NCI-H1417 treated with DMSO at 0.1 percent for 48 hours (cell line): ENCODE results near the gene WNT7A.
"Not testable (repeated sequence)": the region's sequence is repeated elsewhere in the genome, so short reads cannot be mapped to it uniquely, and the experiment has no call there.

ENCODE experiments used
- DNase-seq: peaks from one replicate; lab custom pipeline; 2025; lab: John Stamatoyannopoulos, UW

Gene WNT7A

DNA sequence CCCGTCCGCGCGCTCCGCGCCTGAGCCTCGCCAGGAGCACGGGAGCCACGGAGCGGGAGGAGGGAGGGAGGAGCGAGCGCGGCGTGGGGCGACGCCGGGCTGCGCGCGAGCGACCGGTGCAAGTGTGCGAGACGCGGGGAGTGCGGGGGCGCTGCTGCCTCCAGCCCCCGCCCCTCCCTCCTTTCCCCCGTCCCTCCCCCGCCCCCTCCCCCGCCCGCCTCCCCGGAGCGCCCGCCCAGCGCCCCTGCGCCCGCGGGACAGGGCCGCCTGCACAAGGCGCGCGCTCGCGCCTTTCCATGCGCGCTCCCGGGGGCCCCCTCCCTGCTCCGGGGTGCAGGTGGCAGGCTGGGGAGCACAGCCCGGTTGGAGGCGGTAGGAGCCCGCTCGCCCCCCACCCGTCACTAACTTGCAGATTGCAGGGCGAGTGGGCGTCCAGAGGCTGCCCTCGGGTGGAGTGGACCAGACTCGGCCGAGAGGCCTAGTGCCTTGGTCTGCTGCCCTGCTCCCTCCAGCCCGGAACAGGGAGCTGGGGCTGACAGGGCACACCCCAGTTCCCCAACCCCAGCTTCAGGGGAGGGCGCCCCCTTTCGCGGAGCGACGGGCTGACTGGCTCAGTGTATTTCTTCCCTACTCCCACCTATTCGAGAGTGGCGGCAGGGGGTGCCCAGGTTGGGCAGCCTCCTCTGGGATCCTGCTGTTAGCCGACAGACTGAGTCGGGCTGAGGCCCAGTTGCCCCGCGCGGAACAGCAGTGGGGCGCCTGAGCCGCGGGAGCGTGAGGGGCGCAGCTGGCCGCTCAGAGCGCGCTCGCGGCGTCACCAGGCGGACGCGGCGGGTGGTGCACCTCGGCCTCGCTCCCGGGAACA, at the start of gene WNT7A:
TSS of gene WNT7A (minus strand) at position 126 of the 865 bp plus-strand sequence. CDS start 255 bp downstream, outside the sequence.
- no peak for DNase-seq

DNA sequence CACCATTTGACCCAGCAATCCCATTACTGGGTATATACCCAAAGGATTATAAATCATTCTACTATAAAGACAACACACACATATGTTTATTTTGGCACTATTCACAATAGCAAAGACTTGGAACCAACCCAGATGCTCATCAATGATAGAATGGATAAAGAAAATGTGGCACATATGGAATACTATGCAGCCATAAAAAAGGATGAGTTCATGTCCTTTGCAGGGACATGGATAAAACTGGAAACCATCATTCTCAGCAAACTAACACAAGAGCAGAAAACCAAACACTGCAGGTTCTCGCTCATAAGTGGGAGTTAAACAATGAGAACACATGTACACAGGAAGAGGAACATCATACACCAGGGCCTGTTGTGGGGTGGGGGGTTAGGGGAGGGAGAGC, 48.9 kb upstream of the WNT7A start:
- not testable (repeated sequence) for DNase-seq

DNA sequence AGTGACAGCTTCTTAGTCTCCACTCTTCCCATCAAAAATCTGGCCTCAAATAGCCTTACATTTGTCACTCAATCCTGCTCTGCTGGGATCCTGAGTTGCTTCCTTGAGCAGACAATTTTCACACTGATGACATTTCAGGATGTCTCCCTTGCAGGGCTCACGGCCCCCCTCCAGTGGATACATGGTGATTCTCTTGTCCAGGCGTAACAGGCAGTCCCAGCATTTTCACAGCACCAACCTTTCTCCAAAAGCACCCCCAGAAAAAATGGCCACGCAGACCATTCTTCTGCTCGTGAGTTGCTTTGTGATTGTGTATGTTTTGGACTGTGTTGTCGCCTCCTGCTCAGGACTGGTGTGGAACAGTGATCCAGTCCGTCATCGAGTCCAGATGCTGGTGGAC, 47.4 kb upstream of the WNT7A start:
- no peak for DNase-seq

DNA sequence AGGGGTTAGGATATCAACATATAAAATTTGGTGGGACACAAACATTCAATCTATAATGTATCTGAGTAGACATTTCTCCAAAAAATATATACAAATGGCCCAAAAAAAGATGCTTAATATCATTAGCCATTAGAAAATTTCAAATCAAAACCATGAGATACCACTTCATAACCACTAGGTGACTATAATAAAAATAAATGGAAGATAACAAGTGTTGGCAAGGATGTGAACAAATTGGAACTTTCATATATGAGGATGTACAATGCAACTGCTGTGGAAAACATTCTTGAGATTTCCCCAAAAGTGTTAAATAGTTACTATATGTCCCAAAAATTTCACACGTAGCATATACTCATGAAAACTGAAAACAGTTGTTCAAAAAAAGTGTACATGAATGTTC, 36.5 kb upstream of the WNT7A start:
- no peak for DNase-seq

DNA sequence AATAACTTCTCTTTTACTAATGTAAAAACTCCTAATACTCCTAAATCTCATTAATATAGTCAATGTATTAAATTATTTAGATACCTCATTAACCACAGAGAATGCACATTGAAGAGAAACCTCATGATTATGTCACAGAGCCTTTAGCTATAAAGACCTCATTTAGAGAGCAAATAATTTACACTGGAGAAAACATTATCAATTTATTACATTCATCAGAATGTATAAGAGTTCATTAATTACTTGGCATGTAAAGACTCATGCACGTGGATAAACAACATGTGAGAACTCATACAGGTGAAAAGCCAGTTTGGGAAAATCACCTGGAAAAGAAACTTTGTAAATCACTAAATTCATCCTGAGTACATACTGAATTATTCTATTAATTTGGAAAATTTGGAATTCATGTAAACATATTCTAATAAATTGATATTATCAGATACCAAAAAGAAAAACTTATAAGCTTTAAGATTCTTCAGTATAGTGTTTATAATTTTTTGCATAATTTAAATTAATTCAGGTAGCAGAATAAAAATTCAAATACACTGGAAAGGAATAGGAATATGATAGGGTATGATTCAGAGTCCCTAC, 22.9 kb upstream of the WNT7A start:
- no peak for DNase-seq

DNA sequence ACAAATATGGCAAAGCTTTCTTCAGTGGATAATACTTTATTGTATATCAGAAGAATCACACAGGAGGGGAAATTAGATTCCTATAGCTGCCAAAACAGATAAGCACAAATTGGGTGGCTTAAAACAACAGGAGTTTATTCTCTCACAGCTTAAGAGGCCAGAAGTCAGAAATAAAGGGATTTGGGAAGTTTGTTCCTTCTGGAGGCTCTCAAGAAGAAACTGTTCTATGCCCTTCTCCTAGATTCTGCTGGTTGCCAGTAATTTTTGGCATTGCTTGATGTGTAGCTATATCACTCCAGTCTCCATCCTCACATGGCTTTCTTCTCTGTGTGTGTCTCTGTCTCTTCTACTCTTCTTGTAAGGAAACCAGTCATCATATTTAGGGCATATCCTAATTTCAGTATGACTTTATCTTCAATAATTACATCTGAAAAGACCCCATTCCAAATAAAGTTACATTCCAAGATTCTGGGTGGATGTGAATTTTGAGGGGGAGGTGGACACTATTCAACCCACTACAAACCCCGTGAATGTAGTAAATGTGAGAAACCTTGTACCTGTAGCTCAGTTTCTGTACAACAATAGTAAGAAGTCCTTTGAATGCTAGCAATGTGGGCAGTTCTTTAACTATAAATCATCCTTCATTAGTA, 22.2 kb upstream of the WNT7A start:
- DNase-seq = no peak

DNA sequence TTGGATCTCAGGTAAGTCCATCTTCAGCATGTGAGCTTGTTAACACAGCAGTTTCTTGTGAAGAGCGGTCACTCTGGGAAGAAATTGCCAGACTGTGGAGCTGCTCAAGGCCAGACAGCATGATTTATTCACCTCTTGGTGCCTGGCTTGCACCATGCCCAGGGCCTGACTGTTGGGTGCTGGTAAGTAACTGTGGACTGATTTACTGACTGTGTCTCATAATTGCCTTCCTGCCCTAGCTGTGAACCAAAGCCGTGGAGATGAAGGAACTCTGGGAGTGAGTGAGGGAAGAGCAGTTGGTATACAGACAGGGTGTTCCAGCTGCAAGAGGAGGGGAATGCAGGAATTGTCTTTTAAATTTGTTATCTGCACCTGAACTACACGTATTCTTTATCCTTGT, 18.5 kb upstream of the WNT7A start:
- no peak for DNase-seq

DNA sequence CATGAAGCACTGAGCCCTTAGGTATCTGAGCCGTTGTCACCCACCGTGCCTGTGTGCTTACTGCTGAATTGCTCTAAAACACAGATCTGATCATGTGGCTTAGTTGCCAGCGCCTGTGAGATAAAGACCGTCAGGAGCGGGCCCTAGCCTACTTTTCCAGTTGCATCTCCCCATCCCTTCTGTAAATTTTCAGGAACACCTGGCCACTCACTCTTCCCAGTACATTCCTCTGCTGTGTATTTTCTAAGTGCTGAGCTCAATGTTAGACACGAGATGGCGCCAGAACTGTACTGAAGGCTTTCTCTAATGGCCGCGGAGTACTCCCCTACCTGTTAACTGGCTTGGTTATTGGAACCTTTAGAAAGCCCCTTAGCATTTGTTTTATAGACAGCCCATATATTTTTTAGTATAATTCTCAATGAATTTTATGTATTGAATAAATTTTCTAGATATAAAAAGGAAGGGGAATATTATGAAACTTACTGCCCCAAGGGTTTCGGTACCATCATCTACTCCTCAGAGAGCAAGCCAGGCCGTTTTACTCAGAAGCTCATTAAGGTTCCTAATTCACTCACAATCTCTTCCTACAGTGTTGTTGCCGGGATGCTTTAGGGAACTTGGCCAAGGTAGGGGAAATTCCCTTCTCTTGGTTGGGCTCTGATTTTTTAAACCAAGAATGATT, 16.7 kb upstream of the WNT7A start:
- no peak for DNase-seq

DNA sequence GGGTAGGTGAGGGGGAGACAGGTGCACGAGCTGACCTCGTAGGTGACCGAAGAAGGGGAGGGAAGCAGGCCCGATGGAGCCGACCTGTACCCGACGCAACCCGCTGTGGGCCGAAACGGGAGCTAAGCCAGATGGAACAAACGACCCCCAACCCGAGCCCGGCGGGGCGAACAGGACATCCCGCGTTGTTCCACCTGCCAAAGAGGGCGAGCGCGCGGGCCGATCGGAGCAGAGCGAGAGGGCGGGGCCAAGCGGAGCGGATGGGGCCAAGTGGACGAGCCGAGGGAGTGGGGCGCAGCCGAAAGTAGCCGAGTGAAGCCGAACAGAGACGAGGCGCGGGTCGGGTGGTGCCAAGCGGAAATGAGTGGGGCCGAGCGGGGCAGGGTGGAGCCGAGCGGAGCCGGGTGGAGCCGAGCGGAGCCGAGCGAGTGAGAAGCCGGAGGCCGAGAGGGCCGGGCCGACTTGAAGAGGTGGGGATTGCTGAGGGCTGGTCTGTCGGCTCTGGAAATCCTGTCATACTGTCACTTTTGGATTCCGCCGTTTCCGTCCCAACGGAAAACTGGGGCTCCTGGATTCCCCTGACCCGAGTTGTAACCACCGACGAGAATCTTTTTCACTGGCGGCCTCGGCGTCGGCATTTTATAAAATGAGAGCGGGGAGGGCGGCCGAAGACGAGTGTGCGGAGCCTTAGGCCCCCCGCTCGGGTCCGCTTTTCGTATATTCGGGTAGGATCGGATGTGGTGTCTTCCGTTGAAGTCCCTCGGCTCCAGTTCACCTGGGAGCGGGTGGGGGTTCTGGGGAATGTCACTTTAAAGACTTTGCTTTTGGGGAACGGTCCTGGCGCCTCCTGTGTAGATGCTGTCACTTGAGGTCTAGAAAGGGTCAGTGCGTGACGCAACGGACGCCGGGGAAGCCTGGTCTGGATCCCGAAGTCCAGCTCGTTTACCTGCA, 15.6 kb upstream of the WNT7A start:
- DNase-seq = no peak

DNA sequence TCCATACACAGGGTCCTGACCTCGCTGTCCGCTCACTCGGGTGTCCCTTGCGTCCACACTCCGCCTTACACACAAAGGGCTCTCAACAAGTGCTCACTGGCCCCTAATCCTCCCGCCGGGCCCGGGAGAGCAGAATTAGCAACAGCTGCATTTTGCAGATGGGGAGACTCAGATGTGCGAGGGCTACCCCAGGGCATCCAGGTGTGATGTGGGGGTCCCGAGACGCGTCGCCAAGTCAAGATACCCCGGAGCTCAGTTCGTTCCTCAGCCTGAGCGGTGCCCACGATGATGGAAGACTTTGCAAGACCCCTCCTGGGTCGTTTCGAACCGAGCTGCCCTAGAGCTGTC, 14.9 kb upstream of the WNT7A start:
- DNase-seq = no peak

DNA sequence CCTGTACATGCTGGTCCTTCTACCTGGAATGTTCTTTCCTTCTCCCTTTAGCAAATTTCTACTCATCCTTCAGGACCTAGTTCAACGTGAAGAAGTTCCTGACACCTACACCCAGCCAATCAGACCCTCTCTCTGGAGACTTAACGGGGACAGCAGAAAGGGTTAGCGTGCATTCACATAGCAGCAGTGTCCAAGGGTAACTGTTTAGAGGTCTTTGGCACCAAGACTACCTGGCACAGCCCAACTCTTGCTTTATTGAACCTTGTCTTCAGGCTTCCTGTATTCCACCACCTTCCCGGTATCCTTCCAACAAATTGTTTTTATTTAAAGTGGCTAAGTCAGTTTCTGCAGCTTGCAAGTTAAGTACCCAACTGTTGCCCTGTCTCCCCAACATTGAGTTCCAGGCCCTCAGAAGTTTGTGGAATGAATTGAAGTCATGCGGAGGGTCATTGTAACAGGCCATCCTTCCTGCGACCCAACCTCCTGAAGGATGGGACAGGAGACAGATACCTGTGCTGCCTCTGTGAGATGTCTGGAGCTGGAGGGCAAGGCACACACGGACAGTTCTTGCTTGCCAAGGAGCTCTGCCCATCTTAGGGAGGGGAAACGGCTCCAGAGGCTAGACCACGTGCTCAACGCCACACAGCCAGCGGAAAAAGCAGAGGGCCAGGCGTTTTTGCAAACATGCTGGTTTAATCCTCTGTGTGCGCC, 14.4 kb upstream of the WNT7A start:
- DNase-seq = no peak

DNA sequence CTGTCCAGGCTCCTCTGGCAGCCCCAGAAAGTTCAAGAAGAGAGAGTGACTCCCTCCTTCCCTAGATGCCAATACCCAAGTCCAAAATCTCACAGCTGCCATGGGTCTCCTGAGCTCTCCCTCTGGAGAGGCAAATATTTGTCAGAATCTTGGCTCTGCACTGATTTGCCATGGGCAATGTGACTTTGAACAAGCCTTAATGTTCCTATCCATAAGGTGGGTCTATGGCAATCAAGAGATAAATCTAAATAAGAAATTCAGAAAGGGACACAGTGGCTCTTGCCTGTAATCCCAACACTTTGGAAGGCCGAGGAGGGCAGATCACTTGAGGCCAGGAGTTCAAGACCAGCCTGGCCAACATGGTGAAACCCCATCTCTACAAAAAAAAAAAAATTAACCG, 12.4 kb upstream of the WNT7A start:
- DNase-seq = no peak

DNA sequence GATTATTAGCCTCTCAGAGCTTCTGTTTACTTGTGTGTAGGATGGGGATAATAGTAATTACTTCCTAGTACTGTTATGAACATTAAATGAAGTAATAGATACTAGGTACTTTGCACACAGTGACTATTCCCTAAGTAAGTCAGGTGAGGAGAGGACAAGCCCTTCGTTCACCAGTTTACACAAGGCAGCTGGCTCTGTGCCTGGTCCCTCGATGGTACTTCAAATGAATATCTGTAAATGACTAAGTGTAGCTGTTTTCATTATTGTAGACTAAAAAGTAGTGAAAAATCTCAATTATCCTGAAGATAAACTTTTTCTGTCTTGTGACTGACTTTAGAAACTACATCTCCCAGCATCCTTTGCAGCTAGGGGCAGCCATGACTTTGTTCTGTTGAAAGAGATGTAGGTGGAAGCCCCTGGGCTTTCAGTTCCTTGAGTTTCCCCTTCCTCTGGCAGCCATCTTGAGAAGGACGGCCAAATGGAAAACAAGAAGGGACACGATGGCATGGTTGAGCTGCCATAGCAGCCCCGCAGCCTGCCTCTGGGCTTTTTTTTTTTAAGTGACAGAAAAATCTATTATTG, 11.7 kb upstream of the WNT7A start:
- DNase-seq = no peak

DNA sequence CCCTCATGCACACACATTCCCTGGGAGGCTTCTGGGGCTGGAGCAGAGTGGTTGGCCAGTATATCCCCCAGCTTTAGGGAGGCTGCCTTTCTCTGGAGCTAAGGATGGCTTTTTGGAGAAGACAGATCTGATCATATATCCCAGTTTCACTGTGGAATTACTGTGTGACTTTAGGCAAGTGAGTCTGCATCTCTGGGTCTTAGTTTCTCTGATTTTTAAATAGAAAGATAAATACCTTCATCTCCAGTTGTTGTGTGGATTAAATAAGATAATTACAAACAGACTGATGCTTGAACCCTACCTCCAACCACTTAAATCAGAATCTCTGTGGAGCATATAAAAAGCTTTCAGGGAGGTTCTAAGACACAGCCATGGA, 11.1 kb upstream of the WNT7A start:
- no peak for DNase-seq

DNA sequence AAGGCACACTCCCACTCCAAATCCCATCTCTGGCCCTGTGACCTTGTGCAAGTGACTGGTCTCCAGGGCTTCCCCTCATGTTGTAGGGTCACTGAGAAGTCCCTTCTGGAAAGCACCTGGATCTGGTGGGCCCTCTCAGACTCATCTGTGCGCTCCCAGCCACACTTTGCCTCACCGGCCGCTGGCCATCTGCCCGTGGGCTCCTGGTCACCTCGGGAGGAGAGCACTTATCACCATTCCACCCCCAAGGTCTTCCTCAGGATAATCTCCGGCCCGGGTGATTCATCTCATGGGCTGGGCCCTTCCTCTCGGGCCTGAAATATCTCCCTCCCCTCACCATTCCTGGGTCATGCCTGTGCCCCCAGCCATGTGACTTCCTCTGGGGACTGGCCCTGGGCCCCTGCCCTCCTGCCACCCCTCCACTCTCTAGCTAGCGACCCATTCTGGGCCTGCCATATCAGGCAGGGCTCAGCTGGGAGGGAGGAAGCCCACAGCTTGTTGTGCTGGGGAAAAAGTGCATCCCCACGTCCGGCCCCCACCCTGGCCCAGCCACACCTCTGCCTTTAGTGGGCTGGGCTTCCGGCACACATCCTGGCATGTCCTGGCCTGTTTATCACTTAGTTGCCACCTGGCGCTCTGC, 10.6 kb upstream of the WNT7A start:
- DNase-seq = no peak

DNA sequence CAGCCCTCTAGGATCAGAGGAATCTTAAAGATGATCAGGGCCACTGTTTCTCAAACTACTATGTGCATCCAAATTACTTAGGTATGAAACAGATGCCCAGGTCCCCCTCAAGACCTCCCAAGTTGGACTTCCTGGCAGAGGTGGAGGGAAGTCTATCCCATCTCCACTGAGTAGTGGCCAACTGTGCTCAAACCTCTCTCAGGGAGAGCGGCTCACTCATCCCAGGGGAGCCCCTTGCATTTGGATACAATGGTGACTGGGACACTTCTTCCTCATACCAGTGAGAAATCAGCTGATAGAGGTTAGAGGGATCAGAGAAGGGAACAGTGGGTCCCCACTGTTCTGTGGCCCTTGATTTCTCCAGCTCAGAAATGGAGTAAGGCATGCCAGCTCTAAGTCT, 8.7 kb upstream of the WNT7A start:
- DNase-seq = no peak

DNA sequence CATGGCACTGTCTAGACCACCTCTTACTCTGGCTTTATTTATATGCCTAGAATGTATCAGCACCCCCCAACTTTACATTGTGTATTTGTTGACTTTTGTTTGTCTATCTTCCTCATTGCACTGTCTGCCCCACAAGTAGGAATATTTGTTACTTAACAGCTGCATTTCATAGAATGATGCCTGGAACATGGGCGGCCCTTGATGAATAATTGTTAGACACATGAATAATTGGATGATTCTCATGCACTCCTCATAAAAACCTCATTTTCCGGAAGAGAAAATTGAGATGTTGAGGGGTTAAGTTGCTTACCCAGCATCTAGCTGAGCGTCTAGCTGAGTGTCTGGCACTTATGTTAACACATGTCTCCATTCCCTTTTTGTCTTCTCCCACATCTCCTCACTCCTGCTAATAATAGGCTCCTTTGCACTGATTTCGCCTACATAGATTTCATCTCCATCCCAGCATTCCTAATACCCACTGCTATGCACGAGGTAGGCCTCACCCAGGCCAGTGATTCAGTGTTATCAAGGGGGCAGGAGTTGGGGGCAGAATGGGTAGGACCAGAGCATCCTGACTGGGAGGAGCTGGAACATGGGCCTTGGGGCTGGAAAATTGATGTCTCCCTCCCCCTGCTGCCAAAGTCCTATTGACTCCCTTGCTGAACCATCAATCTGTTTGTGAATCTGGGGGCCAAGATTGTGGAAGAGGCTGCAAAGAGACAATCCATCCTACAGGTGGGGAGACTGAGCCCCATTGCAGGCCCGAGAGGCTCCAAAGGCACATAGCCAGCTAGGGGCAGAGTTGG, 7.8 kb upstream of the WNT7A start:
- DNase-seq = no peak

DNA sequence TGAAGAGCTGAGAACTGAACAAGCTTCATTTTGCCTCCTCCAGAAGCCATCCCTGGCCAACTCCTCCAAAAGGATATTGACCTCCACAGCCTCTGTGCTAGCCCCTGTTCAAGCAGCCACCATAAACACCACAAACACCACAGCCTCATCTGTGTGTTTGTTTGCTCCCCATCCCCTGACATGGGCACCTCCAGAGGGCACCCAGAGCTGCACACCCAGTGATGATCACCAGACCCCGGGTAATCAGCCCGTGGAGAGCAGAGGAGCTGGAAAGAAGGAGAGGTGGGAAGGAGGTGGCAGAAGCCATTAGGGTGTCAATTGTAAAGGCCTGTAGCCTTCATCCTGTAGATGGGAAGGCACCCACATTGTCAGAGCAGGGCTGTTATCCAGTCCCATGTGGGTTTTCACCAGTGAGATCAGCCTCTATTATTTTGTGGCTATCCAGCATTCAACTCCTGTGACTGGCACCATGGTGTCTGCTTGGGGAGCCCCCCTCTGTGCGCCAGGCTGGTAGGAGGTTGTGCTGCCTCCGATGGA, 6.8 kb upstream of the WNT7A start:
- no peak for DNase-seq

DNA sequence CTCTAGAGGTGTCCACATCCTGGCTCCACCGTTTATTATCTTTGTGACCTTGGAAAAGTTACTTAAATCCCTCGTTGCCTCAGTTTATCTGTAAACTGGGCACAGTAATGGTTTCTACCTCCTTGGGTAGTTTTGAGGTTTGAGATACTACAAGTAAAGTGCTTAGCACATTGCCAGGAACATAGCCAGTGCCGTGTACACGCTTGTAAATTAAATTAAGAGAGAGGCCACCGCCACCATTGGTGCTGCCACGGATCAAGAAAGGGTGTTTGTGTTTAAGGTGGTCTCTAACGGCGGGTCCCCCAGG, 5.8 kb upstream of the WNT7A start:
- DNase-seq = no peak
